ENCODE data around the gene DIAPH2.

DNA sequence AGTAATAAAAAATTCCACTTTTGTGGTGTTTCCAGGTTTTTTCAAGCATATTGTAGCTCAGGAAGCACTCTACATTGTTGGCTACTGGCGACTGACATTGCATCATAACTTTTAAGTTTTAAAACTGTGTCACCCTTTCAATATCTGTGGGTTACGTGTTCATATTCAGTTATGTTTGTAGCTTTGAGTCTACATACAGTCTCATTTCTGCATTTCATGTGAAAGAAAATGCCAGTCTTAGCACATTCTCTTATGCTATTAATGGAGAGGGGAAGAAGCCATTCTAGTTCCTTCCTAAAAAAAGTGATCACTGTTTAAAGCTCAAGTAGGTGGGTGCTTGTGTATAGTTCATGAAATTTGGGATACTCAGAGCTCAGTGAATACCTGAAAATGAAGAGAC, 38.1 kb downstream of the DIAPH2 start:
- TF ChIP-seq, protein P1, sequence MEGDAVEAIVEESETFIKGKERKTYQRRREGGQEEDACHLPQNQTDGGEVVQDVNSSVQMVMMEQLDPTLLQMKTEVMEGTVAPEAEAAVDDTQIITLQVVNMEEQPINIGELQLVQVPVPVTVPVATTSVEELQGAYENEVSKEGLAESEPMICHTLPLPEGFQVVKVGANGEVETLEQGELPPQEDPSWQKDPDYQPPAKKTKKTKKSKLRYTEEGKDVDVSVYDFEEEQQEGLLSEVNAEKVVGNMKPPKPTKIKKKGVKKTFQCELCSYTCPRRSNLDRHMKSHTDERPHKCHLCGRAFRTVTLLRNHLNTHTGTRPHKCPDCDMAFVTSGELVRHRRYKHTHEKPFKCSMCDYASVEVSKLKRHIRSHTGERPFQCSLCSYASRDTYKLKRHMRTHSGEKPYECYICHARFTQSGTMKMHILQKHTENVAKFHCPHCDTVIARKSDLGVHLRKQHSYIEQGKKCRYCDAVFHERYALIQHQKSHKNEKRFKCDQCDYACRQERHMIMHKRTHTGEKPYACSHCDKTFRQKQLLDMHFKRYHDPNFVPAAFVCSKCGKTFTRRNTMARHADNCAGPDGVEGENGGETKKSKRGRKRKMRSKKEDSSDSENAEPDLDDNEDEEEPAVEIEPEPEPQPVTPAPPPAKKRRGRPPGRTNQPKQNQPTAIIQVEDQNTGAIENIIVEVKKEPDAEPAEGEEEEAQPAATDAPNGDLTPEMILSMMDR (IDR thresholded peaks at IDR 0.05 in 8 of 11, conservative IDR thresholded peaks at IDR 0.05 in 3 of 11) = no peak
- no peak for TF ChIP-seq POLR2AphosphoS5 (IDR thresholded peaks at IDR 0.05)

Data from spleen (tissue), 7 donors.